IMR-90 (cell line): ENCODE measurements around the gene DNAH9. TPM values are rescaled to one million over a fixed set of nuclear protein-coding genes. Genes with fewer than 3 reads are reported as not detected.

Experiments
- ATAC-seq: fragments of 200-7000 bp; cut with Tn5 transposase; 2 replicates; pipeline ENCODE4 v1.9.1; 2020; ENCODE audit warnings: low read depth, mild to moderate bottlenecking, moderate library complexity
- BruUV-seq: library from RNA; stranded (reverse); fragments of 400-500 nt; replicated peaks from 2 replicates; lab custom pipeline; 2021; lab: Mats Ljungman, UMichigan
- CTCF ChIA-PET: fragments of 300-600 bp; formaldehyde crosslinking; extraction: SDS; loops from one replicate; lab custom pipeline; 2021; ENCODE audit warnings: antibody characterized with exemption; lab: Yijun Ruan, JAX
- POLR2A ChIA-PET: fragments of 300-600 bp; sonication (Branson Sonifier 250); formaldehyde crosslinking; loops from one replicate; lab custom pipeline; 2022; ENCODE audit warnings: antibody characterized with exemption; ENCODE audit not compliant: unreplicated experiment; lab: Charles Lee
- DNase-seq: peaks from one replicate; pipeline ENCODE4 v3.0.0; 2013
- H2AFZ ChIP-seq: replicated peaks from 2 replicates; pipeline ENCODE3; 2013; ENCODE audit warnings: low read length, mild to moderate bottlenecking; ENCODE audit not compliant: poor library complexity
- H2AK5ac ChIP-seq: 2 replicates; pipeline ENCODE4 v1.6.1; 2013; ENCODE audit warnings: low read depth, low read length, inconsistent platforms
- H2AK9ac ChIP-seq: replicated peaks from 2 replicates; pipeline ENCODE3; 2013; ENCODE audit warnings: mild to moderate bottlenecking, low read depth, low read length, moderate library complexity; ENCODE audit not compliant: poor library complexity
- H2BK120ac ChIP-seq: 2 replicates; pipeline ENCODE4 v1.6.1; 2013; ENCODE audit warnings: low read depth, low read length, inconsistent platforms
- H2BK15ac ChIP-seq: 3 replicates; pipeline ENCODE4 v1.6.1; 2013; ENCODE audit warnings: low read depth, low read length, inconsistent platforms
- H2BK20ac ChIP-seq: 2 replicates; pipeline ENCODE4 v1.6.1; 2013; ENCODE audit warnings: low read depth, mild to moderate bottlenecking, inconsistent platforms, low read length, moderate library complexity
- H2BK5ac ChIP-seq: 2 replicates; pipeline ENCODE4 v1.6.1; 2013; ENCODE audit warnings: mild to moderate bottlenecking, low read depth, low read length, inconsistent platforms; ENCODE audit not compliant: poor library complexity, severe bottlenecking
- H3K14ac ChIP-seq: replicated peaks from 2 replicates; pipeline ENCODE4 v1.6.1; 2013; ENCODE audit warnings: low read depth, low read length, inconsistent platforms
- H3K18ac ChIP-seq: 2 replicates; pipeline ENCODE4 v1.6.1; 2013; ENCODE audit warnings: low read depth, low read length, control low read depth
- H3K23ac ChIP-seq: 2 replicates; pipeline ENCODE4 v1.6.1; 2013; ENCODE audit warnings: low read depth, low read length, inconsistent platforms
- H3K27ac ChIP-seq: 2 replicates; pipeline ENCODE4 v1.5.1; 2013; ENCODE audit warnings: mild to moderate bottlenecking, control low read depth, low read length; ENCODE audit not compliant: insufficient read depth
- H3K27me3 ChIP-seq: 2 replicates; pipeline ENCODE4 v1.6.1; 2013; ENCODE audit warnings: low read length; ENCODE audit not compliant: control insufficient read depth, insufficient read depth
- H3K36me3 ChIP-seq: 2 replicates; pipeline ENCODE4 v1.6.1; 2013; ENCODE audit warnings: low read length, mixed read lengths; ENCODE audit not compliant: control insufficient read depth, insufficient read depth
- H3K4ac ChIP-seq: 2 replicates; pipeline ENCODE4 v1.6.1; 2013; ENCODE audit warnings: low read depth, low read length, inconsistent platforms
- H3K4me1 ChIP-seq: 2 replicates; pipeline ENCODE4 v1.6.1; 2013; ENCODE audit warnings: low read length, mixed read lengths; ENCODE audit not compliant: control insufficient read depth, insufficient read depth
- H3K4me2 ChIP-seq: 2 replicates; pipeline ENCODE4 v1.6.1; 2013; ENCODE audit warnings: low read depth, mild to moderate bottlenecking, control low read depth, low read length, moderate library complexity
- H3K4me3 ChIP-seq: 2 replicates; pipeline ENCODE4 v1.5.1; 2013; ENCODE audit warnings: low read depth, mild to moderate bottlenecking, control low read depth, low read length, moderate library complexity; ENCODE audit not compliant: insufficient read depth
- H3K56ac ChIP-seq: 2 replicates; pipeline ENCODE4 v1.6.1; 2013; ENCODE audit warnings: low read length, inconsistent platforms; ENCODE audit not compliant: insufficient read depth; ENCODE audit errors: extremely low read depth
- H3K79me1 ChIP-seq, 2 experiments: 2 replicates each; pipeline ENCODE4 v1.6.1; 2013; ENCODE audit warnings: low read length in 2 of 2, inconsistent platforms in 1 of 2, low read depth in 1 of 2
- H3K9ac ChIP-seq: 2 replicates; pipeline ENCODE4 v1.6.1; 2013; ENCODE audit warnings: low read depth, low read length, control low read depth
- H3K9me1 ChIP-seq: 2 replicates; pipeline ENCODE4 v1.6.1; 2013; ENCODE audit warnings: low read length, inconsistent platforms; ENCODE audit not compliant: insufficient read depth
- H3K9me3 ChIP-seq: 2 replicates; pipeline ENCODE4 v1.6.1; 2013; ENCODE audit warnings: low read length; ENCODE audit not compliant: control insufficient read depth, insufficient read depth
- H4K20me1 ChIP-seq: 2 replicates; pipeline ENCODE4 v1.6.1; 2013; ENCODE audit warnings: low read length, inconsistent platforms; ENCODE audit not compliant: insufficient read depth
- H4K5ac ChIP-seq: 2 replicates; pipeline ENCODE4 v1.6.1; 2013; ENCODE audit warnings: mild to moderate bottlenecking, low read depth, low read length, control low read depth
- H4K8ac ChIP-seq, 2 experiments: 2 replicates each; pipeline ENCODE4 v1.6.1; 2013; ENCODE audit warnings: low read depth in 2 of 2, low read length in 2 of 2, control low read depth in 1 of 2, inconsistent platforms in 1 of 2
- H4K91ac ChIP-seq: 2 replicates; pipeline ENCODE4 v1.6.1; 2013; ENCODE audit warnings: low read depth, low read length, inconsistent platforms; ENCODE audit not compliant: insufficient read depth
- BHLHE40 ChIP-seq: fragments of 150-350 bp; IDR thresholded peaks from 2 replicates; pipeline ENCODE4 v1.6.1; 2016; ENCODE audit warnings: mild to moderate bottlenecking, low read depth, low read length
- CEBPB ChIP-seq: IDR thresholded peaks from 2 replicates; pipeline ENCODE4 v1.6.1; 2012; ENCODE audit warnings: low read depth, low read length, improper control_type of control experiment
- CHD1 ChIP-seq: IDR thresholded peaks from 2 replicates; pipeline ENCODE4 v1.6.1; 2012; ENCODE audit warnings: low read depth, low read length, improper control_type of control experiment
- CTCF ChIP-seq: conservative IDR thresholded peaks from 2 replicates; pipeline ENCODE4 v1.5.1; 2012; ENCODE audit warnings: mild to moderate bottlenecking, low read depth, low read length, improper control_type of control experiment
- ELK1 ChIP-seq: fragments of 150-350 bp; IDR thresholded peaks from 2 replicates; pipeline ENCODE4 v1.6.1; 2016; ENCODE audit warnings: low read depth, mild to moderate bottlenecking, low read length, moderate library complexity, borderline replicate concordance
- FOS ChIP-seq: fragments of 150-350 bp; IDR thresholded peaks from 2 replicates; pipeline ENCODE4 v1.6.1; 2016; ENCODE audit warnings: low read depth, low read length
- MAFK ChIP-seq: IDR thresholded peaks from 2 replicates; pipeline ENCODE4 v1.6.1; 2012; ENCODE audit warnings: low read depth, low read length, improper control_type of control experiment
- MAZ ChIP-seq: IDR thresholded peaks from 2 replicates; pipeline ENCODE4 v1.6.1; 2012; ENCODE audit warnings: low read depth, mild to moderate bottlenecking, low read length, improper control_type of control experiment, moderate library complexity, borderline replicate concordance
- MXI1 ChIP-seq: IDR thresholded peaks from 2 replicates; pipeline ENCODE4 v1.6.1; 2012; ENCODE audit warnings: low read depth, mild to moderate bottlenecking, low read length, moderate library complexity, borderline replicate concordance
- NFE2L2 ChIP-seq: fragments of 150-350 bp; IDR thresholded peaks from 2 replicates; pipeline ENCODE4 v1.6.1; 2016; ENCODE audit warnings: low read depth, mild to moderate bottlenecking, low read length
- POLR2A ChIP-seq: IDR thresholded peaks from 2 replicates; pipeline ENCODE4 v1.6.1; 2012; ENCODE audit warnings: mild to moderate bottlenecking, low read depth, low read length
- RAD21 ChIP-seq: IDR thresholded peaks from 2 replicates; pipeline ENCODE4 v1.6.1; 2012; ENCODE audit warnings: low read length, improper control_type of control experiment
- RCOR1 ChIP-seq: IDR thresholded peaks from 2 replicates; pipeline ENCODE4 v1.6.1; 2012; ENCODE audit warnings: mild to moderate bottlenecking, low read length, improper control_type of control experiment; ENCODE audit not compliant: insufficient replicate concordance
- RFX5 ChIP-seq: IDR thresholded peaks from 2 replicates; pipeline ENCODE4 v1.8.0; 2012; ENCODE audit warnings: low read depth, mild to moderate bottlenecking, low read length, moderate library complexity
- SMC3 ChIP-seq: fragments of 150-350 bp; IDR thresholded peaks from 2 replicates; pipeline ENCODE4 v1.6.1; 2016; ENCODE audit warnings: low read depth, mild to moderate bottlenecking, antibody characterized with exemption, low read length, moderate library complexity
- WGBS, 2 experiments: methylation state at CpG; one replicate each; pipeline versions ENCODE4 v1.1.5 to v1.1.7; 2013; ENCODE audit warnings: missing lambda C conversion rate in 2 of 2; ENCODE audit not compliant: insufficient read length in 1 of 2; ENCODE audit errors: extremely low coverage in 2 of 2; 5-methylcytosine and 5-hydroxymethylcytosine counted together
- dilution Hi-C: fragments of 300-500 bp; cut with HindIII; formaldehyde crosslinking; loops from one replicate; pipeline ENCODE4 v1.14.3; 2018; ENCODE audit warnings: low sequenced_read_pairs; ENCODE audit not compliant: unreplicated experiment
- in situ Hi-C: fragments of 300-500 bp; cut with MboI; formaldehyde crosslinking; loops from 3 replicates; pipeline ENCODE4 v1.14.3; 2019; ENCODE audit warnings: low sequenced_read_pairs, inconsistent platforms, mixed read lengths
- intact Hi-C: fragments of 100-400 bp; cut with micrococcal nuclease; formaldehyde crosslinking; loops from 2 replicates; pipeline ENCODE4 v1.10.0; 2022
- polyA plus RNA-seq, 3 experiments: library from polyadenylated mRNA; depleted of rRNA; stranded (reverse); fragments of >200 nt; gene quantifications; 2 replicates each; pipeline ENCODE4 v1.2.3, GENCODE V29; 2012; ENCODE audit warnings: low replicate concordance in 1 of 3
- total RNA-seq: library from RNA; depleted of rRNA; stranded (reverse); fragments of >200 nt; gene quantifications from 2 replicates; pipeline ENCODE4 v1.2.3, GENCODE V29; 2012
- TF ChIP-seq, protein P1 (sequence below): fragments of 150-350 bp; IDR thresholded peaks from 2 replicates; pipeline ENCODE4 v1.6.1; 2017; ENCODE audit warnings: mild to moderate bottlenecking, antibody characterized with exemption, low read length, low read depth

Gene DNAH9
- total and polyA plus RNA-seq, 2 of the 4 experiments (the other 2 are of a cell fraction) = not detected

GRCh38 chr17:11857006-11857405 lies 258.7 kb downstream of the DNAH9 start:
- Histone ChIP-seq H3K4me1 (no peaks in the 10 kb centered on the region), H4K91ac (no peak overlapping the region), H3K14ac (no peak overlapping the region), H3K4me3 (no peak overlapping the region), H4K20me1 (no peaks in the 10 kb centered on the region), H3K4me2 (no peak overlapping the region), H3K56ac (no peak overlapping the region), H2BK15ac (no peak overlapping the region), H3K27me3 (no peaks in the 10 kb centered on the region), H2BK20ac (no peak overlapping the region), H2BK120ac (no peak overlapping the region), H3K27ac (no peak overlapping the region), H4K8ac (no peak overlapping the region), H3K23ac (no peak overlapping the region), H3K9me3 (peaks cover 13% of the 10 kb centered on the region), H2AK9ac (no peak overlapping the region), H3K18ac (no peak overlapping the region), H3K9ac (no peak overlapping the region), H2BK5ac (no peak overlapping the region), H2AFZ (no peak overlapping the region), H3K9me1 (no peaks in the 10 kb centered on the region), H2AK5ac (no peak overlapping the region), H4K5ac (no peak overlapping the region), H3K36me3 (no peaks in the 10 kb centered on the region), H3K79me1 (no peaks in the 10 kb centered on the region), H3K4ac (no peak overlapping the region)
- ChIA-PET POLR2A (no interaction called here), CTCF (no interaction called here)
- no TSS peak for BruUV-seq
- DNase-seq (no peak), ATAC-seq (no peak)
- in situ Hi-C loops (no loop called here), dilution Hi-C loops (no loop called here), intact Hi-C loops (no loop called here)
- TF ChIP-seq CEBPB (no peak), MAFK (no peak), NFE2L2 (no peak), CTCF (no peak), ELK1 (no peak), FOS (no peak), RAD21 (no peak), CHD1 (no peak), RFX5 (no peak), BHLHE40 (no peak), POLR2A (no peak), MAZ (no peak), RCOR1 (no peak), MXI1 (no peak), SMC3 (no peak)
- TF ChIP-seq, protein P1, sequence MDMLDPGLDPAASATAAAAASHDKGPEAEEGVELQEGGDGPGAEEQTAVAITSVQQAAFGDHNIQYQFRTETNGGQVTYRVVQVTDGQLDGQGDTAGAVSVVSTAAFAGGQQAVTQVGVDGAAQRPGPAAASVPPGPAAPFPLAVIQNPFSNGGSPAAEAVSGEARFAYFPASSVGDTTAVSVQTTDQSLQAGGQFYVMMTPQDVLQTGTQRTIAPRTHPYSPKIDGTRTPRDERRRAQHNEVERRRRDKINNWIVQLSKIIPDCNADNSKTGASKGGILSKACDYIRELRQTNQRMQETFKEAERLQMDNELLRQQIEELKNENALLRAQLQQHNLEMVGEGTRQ = no peak
- no CpG with 5 or more reads among the region's 4 CpGs for WGBS, 2 experiments
